ENCODE data around the gene GALNTL6.

GALNTL6 gene

DNA sequence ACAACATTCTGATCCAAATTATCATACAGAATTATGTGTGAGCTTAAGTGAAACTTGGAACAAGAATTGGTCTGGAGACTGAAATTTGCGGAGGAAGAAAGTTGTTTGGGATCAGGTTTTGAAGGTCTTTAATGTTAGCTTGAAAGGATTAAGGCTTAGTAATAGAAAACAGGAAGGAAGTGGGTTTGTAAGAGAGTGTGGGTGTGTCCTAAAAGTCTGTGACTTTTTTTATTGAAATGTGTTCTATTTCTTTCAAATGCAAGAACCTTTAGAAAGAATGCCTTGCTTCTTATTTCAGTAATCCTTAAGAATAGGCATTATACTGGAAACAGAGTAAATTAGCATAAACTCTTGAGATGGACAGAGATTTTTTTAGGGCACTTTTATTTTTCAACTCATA is 198.0 kb downstream of the GALNTL6 start:
- FAIRE-seq: no peak
- TF ChIP-seq, protein P1, sequence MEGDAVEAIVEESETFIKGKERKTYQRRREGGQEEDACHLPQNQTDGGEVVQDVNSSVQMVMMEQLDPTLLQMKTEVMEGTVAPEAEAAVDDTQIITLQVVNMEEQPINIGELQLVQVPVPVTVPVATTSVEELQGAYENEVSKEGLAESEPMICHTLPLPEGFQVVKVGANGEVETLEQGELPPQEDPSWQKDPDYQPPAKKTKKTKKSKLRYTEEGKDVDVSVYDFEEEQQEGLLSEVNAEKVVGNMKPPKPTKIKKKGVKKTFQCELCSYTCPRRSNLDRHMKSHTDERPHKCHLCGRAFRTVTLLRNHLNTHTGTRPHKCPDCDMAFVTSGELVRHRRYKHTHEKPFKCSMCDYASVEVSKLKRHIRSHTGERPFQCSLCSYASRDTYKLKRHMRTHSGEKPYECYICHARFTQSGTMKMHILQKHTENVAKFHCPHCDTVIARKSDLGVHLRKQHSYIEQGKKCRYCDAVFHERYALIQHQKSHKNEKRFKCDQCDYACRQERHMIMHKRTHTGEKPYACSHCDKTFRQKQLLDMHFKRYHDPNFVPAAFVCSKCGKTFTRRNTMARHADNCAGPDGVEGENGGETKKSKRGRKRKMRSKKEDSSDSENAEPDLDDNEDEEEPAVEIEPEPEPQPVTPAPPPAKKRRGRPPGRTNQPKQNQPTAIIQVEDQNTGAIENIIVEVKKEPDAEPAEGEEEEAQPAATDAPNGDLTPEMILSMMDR (IDR thresholded peaks at IDR 0.05; ENCODE audit: insufficient read depth, missing control alignments): no peak
- no peak for DNase-seq (ENCODE audit: insufficient read length, low spot score)

DNA sequence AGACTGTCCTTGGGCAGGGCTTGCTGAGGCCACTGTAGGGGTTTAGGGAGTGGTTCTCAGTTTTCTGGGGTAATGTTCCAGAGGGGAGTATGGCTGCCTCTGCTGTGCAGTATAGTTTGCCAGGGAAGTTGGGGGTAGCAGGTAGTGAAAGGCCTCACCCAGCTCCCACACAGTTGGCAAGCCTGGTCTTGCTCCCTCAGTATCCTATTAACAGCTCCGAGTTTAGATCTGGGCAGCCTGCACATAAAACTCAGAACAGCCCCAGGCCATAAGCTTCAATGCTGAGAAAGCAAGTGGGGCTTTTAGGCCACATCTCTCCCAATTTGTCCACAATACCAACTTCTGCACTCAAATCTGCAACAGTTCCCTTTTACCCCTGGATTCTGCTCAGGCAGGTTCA is 205.2 kb downstream of the GALNTL6 start:
- no peak for DNase-seq (ENCODE audit: insufficient read length, low spot score)
- no peak for FAIRE-seq
- TF ChIP-seq, protein P1 (IDR thresholded peaks at IDR 0.05; ENCODE audit: insufficient read depth, missing control alignments): no peak

DNA sequence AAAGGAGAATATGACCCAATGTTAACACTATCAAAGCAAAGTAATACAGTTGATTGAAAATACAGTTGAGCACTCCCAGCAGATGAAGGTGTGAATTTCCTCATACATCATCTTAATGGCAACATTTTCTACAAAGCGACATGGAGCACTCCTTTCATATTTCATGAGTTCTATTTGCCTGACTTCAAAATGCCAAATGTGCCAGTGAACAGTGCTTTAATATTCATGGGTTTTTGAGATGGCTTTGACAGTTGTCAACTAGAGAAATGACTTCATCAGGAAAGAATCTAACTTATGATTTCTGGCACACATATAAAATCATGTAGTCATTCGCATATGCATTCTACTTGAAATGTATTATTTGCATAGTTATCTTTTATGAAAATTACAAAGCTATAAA is 222.4 kb downstream of the GALNTL6 start:
- TF ChIP-seq, protein P1 (IDR thresholded peaks at IDR 0.05; ENCODE audit: insufficient read depth, missing control alignments): no peak
- DNase-seq (ENCODE audit: insufficient read length, low spot score) (no peak), FAIRE-seq (no peak)

DNA sequence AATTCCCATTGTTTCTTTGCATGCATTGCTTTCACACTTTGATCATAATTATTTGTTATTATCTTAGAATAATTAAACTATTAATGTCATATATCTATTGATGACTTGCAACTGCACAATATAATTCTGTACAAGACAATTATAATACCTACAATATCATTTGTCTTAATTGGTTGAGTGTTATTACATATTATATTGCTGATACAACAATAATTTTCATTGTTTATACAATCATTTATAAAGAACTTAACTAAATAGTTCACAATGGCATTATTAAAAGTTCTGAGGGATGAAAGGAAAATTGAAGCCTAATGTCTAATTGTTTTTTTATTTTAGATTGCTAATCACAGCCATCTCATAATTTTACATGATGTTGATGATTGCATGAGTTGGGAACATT is 227.6 kb downstream of the GALNTL6 start:
- DNase-seq (ENCODE audit: insufficient read length, low spot score) (no peak), FAIRE-seq (no peak)
- TF ChIP-seq, protein P1 (IDR thresholded peaks at IDR 0.05; ENCODE audit: insufficient read depth, missing control alignments): no peak

DNA sequence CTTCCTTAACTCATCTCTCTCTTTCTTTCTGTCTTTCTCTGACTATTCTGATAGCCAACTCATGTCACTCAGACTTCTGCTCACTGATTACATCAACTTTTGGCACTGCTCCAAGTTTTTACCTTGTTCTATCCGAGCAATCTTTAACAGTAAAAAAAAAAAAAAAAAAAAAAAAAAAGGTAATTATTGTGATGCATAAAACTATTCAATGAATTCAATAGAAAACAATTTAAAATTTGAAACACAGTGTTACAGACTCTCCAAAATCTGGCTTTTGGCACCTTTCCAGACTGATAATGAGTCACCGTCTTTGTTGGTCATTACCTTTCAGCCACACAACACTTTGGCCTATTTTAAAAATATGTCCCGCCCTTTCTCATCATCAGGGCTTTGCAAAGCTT is 229.5 kb downstream of the GALNTL6 start:
- TF ChIP-seq, protein P1 (IDR thresholded peaks at IDR 0.05; ENCODE audit: insufficient read depth, missing control alignments): no peak
- DNase-seq (ENCODE audit: insufficient read length, low spot score): no peak
- no peak for FAIRE-seq

DNA sequence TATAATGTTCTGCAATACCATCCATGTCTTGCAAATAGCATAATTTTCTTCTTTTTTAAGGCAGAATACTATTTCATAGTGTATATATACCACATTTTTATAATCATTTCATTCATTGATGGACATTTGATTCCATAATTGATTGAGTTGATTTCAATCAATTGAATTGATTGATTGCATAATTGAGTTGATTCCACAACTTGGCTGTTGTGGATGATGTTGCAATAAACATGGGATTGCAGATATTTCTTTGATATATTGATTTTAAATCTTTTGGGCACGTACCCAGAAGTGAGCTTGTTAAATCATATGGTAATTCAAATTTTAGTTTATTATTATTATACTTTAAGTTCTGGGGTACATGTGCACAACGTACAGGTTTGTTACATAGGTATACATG is 232.8 kb downstream of the GALNTL6 start:
- TF ChIP-seq, protein P1 (IDR thresholded peaks at IDR 0.05; ENCODE audit: insufficient read depth, missing control alignments): no peak
- DNase-seq (ENCODE audit: insufficient read length, low spot score) (no peak), FAIRE-seq (no peak)

DNA sequence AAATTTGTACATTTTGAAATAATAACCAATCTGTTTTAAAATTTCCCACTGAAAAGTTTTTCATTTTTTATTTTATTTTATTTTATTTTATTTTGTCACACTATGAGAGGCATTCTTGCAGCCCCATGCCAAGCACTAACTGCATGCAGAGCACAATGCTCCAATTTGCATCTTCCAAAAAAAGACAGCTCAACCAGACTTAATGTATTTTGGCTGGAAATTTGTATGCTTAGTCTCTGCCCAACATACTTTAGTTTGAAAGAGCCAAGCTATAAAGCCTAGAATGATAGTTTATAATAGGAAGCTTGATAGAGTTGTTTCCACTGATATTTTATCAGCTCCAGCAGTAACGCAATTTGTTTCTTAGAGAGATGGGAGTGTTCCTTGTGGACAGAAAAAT is 235.5 kb downstream of the GALNTL6 start:
- DNase-seq (ENCODE audit: insufficient read length, low spot score): no peak
- FAIRE-seq: no peak
- TF ChIP-seq, protein P1 (IDR thresholded peaks at IDR 0.05; ENCODE audit: insufficient read depth, missing control alignments): no peak

All from D721Med (cell line).